K562 (cell line): Measurements from ENCODE around the gene CACNA1C. TPM values are rescaled to one million over a fixed set of nuclear protein-coding genes. Genes with fewer than 3 reads are reported as not detected.
A peak's percentile ranks its signal among the peaks of the same experiment; 100 is the strongest.

Experiments
- ARHGAP35 ChIP-seq: fragments of 450-650 bp; IDR thresholded peaks from 2 replicates; pipeline ENCODE4 v1.6.1; 2018; ENCODE audit not compliant: partially characterized antibody
- ARID2 ChIP-seq: fragments of 450-650 bp; IDR thresholded peaks from 2 replicates; pipeline ENCODE4 v1.6.1; 2017; ENCODE audit warnings: antibody characterized with exemption, mild to moderate bottlenecking
- BCOR ChIP-seq: fragments of 450-650 bp; IDR thresholded peaks from 2 replicates; pipeline ENCODE4 v1.6.1; 2016
- C11orf30 ChIP-seq: fragments of 450-650 bp; IDR thresholded peaks from 2 replicates; pipeline ENCODE4 v1.6.1; 2016; ENCODE audit warnings: low read depth, mild to moderate bottlenecking
- COPS2 ChIP-seq: fragments of 450-650 bp; conservative IDR thresholded peaks from 2 replicates; pipeline ENCODE4 v1.6.1; 2016; ENCODE audit warnings: mild to moderate bottlenecking, moderate library complexity
- ELK1 ChIP-seq: sonication (generic); formaldehyde crosslinking; IDR thresholded peaks from 2 replicates; pipeline ENCODE4 v1.8.1; 2022; ENCODE audit warnings: missing genetic modification reagents
- EP400 ChIP-seq: fragments of 450-650 bp; IDR thresholded peaks from 2 replicates; pipeline ENCODE4 v1.6.1; 2017; ENCODE audit warnings: antibody characterized with exemption, mild to moderate bottlenecking, moderate library complexity
- FOXA1 ChIP-seq: fragments of 450-650 bp; IDR thresholded peaks from 2 replicates; pipeline ENCODE4 v1.6.1; 2016; ENCODE audit warnings: mild to moderate bottlenecking, borderline replicate concordance
- FOXK2 ChIP-seq, 2 experiments: fragments of 450-650 bp; IDR thresholded peaks in 1 of 2; conservative IDR thresholded peaks in 1 of 2; 2 replicates each; pipeline ENCODE4 v1.6.1; 2016; ENCODE audit warnings: low read depth in 2 of 2, mild to moderate bottlenecking in 1 of 2
- HDAC6 ChIP-seq: IDR thresholded peaks from 2 replicates; pipeline ENCODE4 v1.6.1; 2012; ENCODE audit warnings: low read depth, mild to moderate bottlenecking, control low read depth, inconsistent platforms, low read length, moderate library complexity
- HDGF ChIP-seq: fragments of 450-650 bp; IDR thresholded peaks from 2 replicates; pipeline ENCODE4 v1.6.1; 2016
- HMBOX1 ChIP-seq: sonication (generic); IDR thresholded peaks from 2 replicates; pipeline ENCODE4 v1.6.1; 2016
- KDM1A ChIP-seq, 2 experiments: fragments of 450-650 bp; IDR thresholded peaks; 2 replicates each; pipeline ENCODE4 v1.6.1; 2016; ENCODE audit warnings: mild to moderate bottlenecking in 2 of 2
- MITF ChIP-seq: IDR thresholded peaks from 2 replicates; pipeline ENCODE4 v1.6.1; 2014; ENCODE audit warnings: antibody characterized with exemption
- MTA2 ChIP-seq: fragments of 450-650 bp; IDR thresholded peaks from 2 replicates; pipeline ENCODE4 v1.6.1; 2016; ENCODE audit warnings: low read depth
- NCOA4 ChIP-seq: fragments of 450-650 bp; IDR thresholded peaks from 2 replicates; pipeline ENCODE4 v1.6.1; 2018; ENCODE audit warnings: mild to moderate bottlenecking; ENCODE audit not compliant: partially characterized antibody
- NFE2 ChIP-seq: IDR thresholded peaks from 2 replicates; pipeline ENCODE4 v1.6.1; 2014; ENCODE audit warnings: antibody characterized with exemption, low read depth
- SAFB ChIP-seq: fragments of 200-400 bp; formaldehyde crosslinking; IDR thresholded peaks from 2 replicates; pipeline ENCODE4 v1.6.1; 2017; ENCODE audit warnings: low read depth, low read length, borderline replicate concordance
- SFPQ ChIP-seq: fragments of 200-400 bp; formaldehyde crosslinking; IDR thresholded peaks from 2 replicates; pipeline ENCODE4 v1.6.1; 2017; ENCODE audit warnings: mild to moderate bottlenecking, low read depth, low read length, moderate library complexity
- SIRT6 ChIP-seq: IDR thresholded peaks from one replicate; pipeline ENCODE4 v1.6.1; 2012; ENCODE audit warnings: low read depth, mild to moderate bottlenecking, control low read depth, inconsistent platforms, low read length, moderate library complexity
- SMAD3 ChIP-seq: fragments of 450-650 bp; formaldehyde crosslinking; conservative IDR thresholded peaks from 2 replicates; pipeline ENCODE4 v1.4.0; 2020; ENCODE audit warnings: mild to moderate bottlenecking
- ZBTB1 ChIP-seq: sonication (generic); formaldehyde crosslinking; IDR thresholded peaks from 2 replicates; pipeline ENCODE4 v1.8.1; 2023; ENCODE audit warnings: missing genetic modification reagents, low read depth, mild to moderate bottlenecking, borderline replicate concordance
- ZNF398 ChIP-seq: fragments of 250-450 bp; sonication (Bioruptor Pico); IDR thresholded peaks from 2 replicates; pipeline ENCODE4 v1.8.0; 2021; ENCODE audit warnings: moderate library complexity, mild to moderate bottlenecking, inconsistent platforms
- polyA plus RNA-seq, 8 experiments: library from polyadenylated mRNA; depleted of rRNA in 4 of 8; stranded (reverse) in 5 of 8; unstranded in 3 of 8; fragments of >200 nt; fragmentation: Nextera tagmentation in 2 of 8; fragmentation: Illumina TruSeq in 1 of 8; extraction: Ambion mirVana in 2 of 8; extraction: Trizol in 1 of 8; gene quantifications; 2 replicates each; pipeline versions ENCODE4 v1.2.1 to v1.2.3, GENCODE V29; 2011 to 2014; ENCODE audit warnings: inconsistent platforms in 1 of 8, missing spikeins in 1 of 8
- total RNA-seq, 7 experiments: library from RNA; depleted of rRNA in 6 of 7; stranded (reverse); fragments of >200 nt in 6 of 7; fragmentation: Illumina TruSeq in 2 of 7; extraction: Trizol in 2 of 7; gene quantifications; 2 replicates each; pipeline versions ENCODE4 v1.2.1 to v1.2.3, GENCODE V29; 2011 to 2021; ENCODE audit warnings: low replicate concordance in 1 of 7

The CACNA1C gene
- total and polyA plus RNA-seq, 9 of the 15 experiments (the other 6 are each of a cell fraction or from before 2014, with no cell fraction given): not detected

GRCh38 chr12:2004113-2004929, 48.5 kb upstream of the CACNA1C start, which contains the start of gene DCP1B (continued):
- peak; percentile 37 to 47; a peak in 2 of 4 replicates for TF ChIP-seq FOXK2 (conservative IDR thresholded peaks at IDR 0.05 in 1 of 2, IDR thresholded peaks at IDR 0.05 in 1 of 2; ENCODE audit: low read depth in 2 of 2)
- no peak for TF ChIP-seq KDM1A (IDR thresholded peaks at IDR 0.05)
- TF ChIP-seq HMBOX1: no peak
- TF ChIP-seq ELK1 (CRISPR knock-in tag): no peak
- peak; percentile 62 for TF ChIP-seq C11orf30
- TF ChIP-seq NFE2: no peak
- TF ChIP-seq SAFB: 0 out of 2 replicates have a peak, but pooled peaks have one; percentile 31
- no peak for TF ChIP-seq HDAC6
- TF ChIP-seq BCOR: no peak
- no peak for TF ChIP-seq HDGF
- peak; percentile 71 for TF ChIP-seq EP400
- TF ChIP-seq ARID2: no peak
- no peak; the same call in 1 of the 2 replicates for TF ChIP-seq ZBTB1 (CRISPR knock-in tag)
- no peak for TF ChIP-seq FOXA1
- TF ChIP-seq MTA2: no peak
- no peak for TF ChIP-seq SFPQ
- TF ChIP-seq NCOA4: no peak
- TF ChIP-seq ZNF398 (CRISPR knock-in tag): no peak
- TF ChIP-seq SMAD3: no peak
- no peak for TF ChIP-seq ARHGAP35
- TF ChIP-seq COPS2: no peak
- TF ChIP-seq SIRT6: no peak
- no peak for TF ChIP-seq MITF
